Skin epidermis (tissue), 12 donors: ENCODE data around the gene COPRS.

Experiments used
- H3K27ac ChIP-seq, 21 experiments: fragments of 200-600 bp; sonication (generic) in 11 of 21; one replicate each; pipeline ENCODE4 v1.5.0; 2020; ENCODE audit warnings: mild to moderate bottlenecking in 3 of 21, inconsistent platforms in 2 of 21, moderate library complexity in 2 of 21
- H3K4me3 ChIP-seq, 7 experiments: fragments of 200-600 bp; sonication (generic) in 2 of 7; one replicate each; pipeline ENCODE4 v1.5.0; 2020; ENCODE audit warnings: inconsistent platforms in 2 of 7, mild to moderate bottlenecking in 2 of 7, moderate library complexity in 1 of 7

Gene COPRS

GRCh38 chr17:31858642-31859486 lies at the start of gene COPRS:
Gene COPRS, minus strand, starts transcription at chr17:31859244. Its CDS starts 45 bp downstream, at chr17:31859199.
- H3K4me3 ChIP-seq: peak within 1 kb of the TSS; percentile 49 to 78 (median 65)
- H3K27ac ChIP-seq: peak within 1 kb of the TSS; percentile 47 to 89 (median 74)

- H3K27ac ChIP-seq: no peak overlapping the region
- H3K4me3 ChIP-seq: no peak overlapping the region
Measured at GRCh38 chr17:31908386-31908785, 49.3 kb upstream of the COPRS start.

GRCh38 chr17:31907342-31907962 lies 48.4 kb upstream of the COPRS start:
- H3K4me3 ChIP-seq: no peak overlapping the region
- H3K27ac ChIP-seq: no peak overlapping the region

- no peak overlapping the region for H3K4me3 ChIP-seq
- H3K27ac ChIP-seq: no peak overlapping the region
Measured at GRCh38 chr17:31903401-31903800, 44.4 kb upstream of the COPRS start.

GRCh38 chr17:31902693-31903092 lies 43.6 kb upstream of the COPRS start:
- Histone ChIP-seq H3K4me3 (no peak overlapping the region), H3K27ac (no peak overlapping the region)

- Histone ChIP-seq H3K4me3 (peak overlapping the region; percentile 58 to 76 (median 73)), H3K27ac (peak overlapping the region in 19 of 21 experiments; percentile 52 to 92 (median 77))
Measured at GRCh38 chr17:31900877-31901276, 41.8 kb upstream of the COPRS start.

GRCh38 chr17:31888124-31888523 lies 29.1 kb upstream of the COPRS start:
- Histone ChIP-seq H3K4me3 (no peak overlapping the region), H3K27ac (peak overlapping the region in 6 of 21 experiments; percentile 8 to 59 (median 27))

GRCh38 chr17:31882571-31882970 lies 23.5 kb upstream of the COPRS start:
- no peak overlapping the region for H3K4me3 ChIP-seq

GRCh38 chr17:31880311-31880710 lies 21.3 kb upstream of the COPRS start:
- Histone ChIP-seq H3K4me3 (no peak overlapping the region), H3K27ac (no peak overlapping the region)

More at GRCh38 chr17:31882571-31882970, 23.5 kb upstream of the COPRS start:
- no peak overlapping the region for H3K27ac ChIP-seq

GRCh38 chr17:31878703-31879073 lies 19.6 kb upstream of the COPRS start:
- Histone ChIP-seq H3K27ac (peak overlapping the region in 1 of 21 experiments; percentile 56), H3K4me3 (no peak overlapping the region)

GRCh38 chr17:31877911-31878702 lies 19.1 kb upstream of the COPRS start:
- Histone ChIP-seq H3K27ac (peak overlapping the region in 1 of 21 experiments; percentile 56), H3K4me3 (no peak overlapping the region)

GRCh38 chr17:31877341-31877740 lies 18.3 kb upstream of the COPRS start:
- Histone ChIP-seq H3K4me3 (no peak overlapping the region), H3K27ac (no peak overlapping the region)

GRCh38 chr17:31875081-31875480 lies 16.0 kb upstream of the COPRS start:
- no peak overlapping the region for H3K4me3 ChIP-seq
- no peak overlapping the region for H3K27ac ChIP-seq

GRCh38 chr17:31869797-31870568 lies 10.9 kb upstream of the COPRS start:
- no peak overlapping the region for H3K27ac ChIP-seq
- no peak overlapping the region for H3K4me3 ChIP-seq

- no peak overlapping the region for H3K27ac ChIP-seq
- no peak overlapping the region for H3K4me3 ChIP-seq
Measured at GRCh38 chr17:31869031-31869430, 10.0 kb upstream of the COPRS start.

- Histone ChIP-seq H3K27ac (peak overlapping the region in 1 of 21 experiments; percentile 86), H3K4me3 (peak overlapping the region; percentile 49 to 78 (median 65))
Measured at GRCh38 chr17:31859487-31860008, 504 bp upstream of the COPRS start.

GRCh38 chr17:31857920-31858641 lies 963 bp downstream of the COPRS start:
- peak overlapping the region in 18 of 21 experiments; percentile 47 to 89 (median 76) for H3K27ac ChIP-seq
- H3K4me3 ChIP-seq: peak overlapping the region; percentile 49 to 78 (median 65)

GRCh38 chr17:31856750-31857149 lies 2.3 kb downstream of the COPRS start:
- Histone ChIP-seq H3K4me3 (no peak overlapping the region), H3K27ac (no peak overlapping the region)

- H3K4me3 ChIP-seq: no peak overlapping the region
- no peak overlapping the region for H3K27ac ChIP-seq
Measured at GRCh38 chr17:31854672-31855071, 4.4 kb downstream of the COPRS start.
